GM12864 (cell line): ENCODE measurements around the gene GALNT14.

ENCODE experiments used
- DNase-seq: peaks from one replicate; pipeline ENCODE4 v3.0.0-alpha.2; 2011; ENCODE audit warnings: low read depth
- H3K4me3 ChIP-seq: 2 replicates; pipeline ENCODE4 v1.5.1; 2011; ENCODE audit warnings: mild to moderate bottlenecking, low read depth, low read length, control low read depth
- TF ChIP-seq, protein P1 (sequence below): IDR thresholded peaks from 2 replicates; pipeline ENCODE4 v1.5.1; 2011; ENCODE audit warnings: low read depth, mild to moderate bottlenecking, moderate library complexity, low read length, control low read depth, inconsistent platforms; ENCODE audit errors: missing control alignments

GALNT14 gene

GRCh38 chr2:31020713-31021112, 117.5 kb downstream of the GALNT14 start:
- TF ChIP-seq, protein P1, sequence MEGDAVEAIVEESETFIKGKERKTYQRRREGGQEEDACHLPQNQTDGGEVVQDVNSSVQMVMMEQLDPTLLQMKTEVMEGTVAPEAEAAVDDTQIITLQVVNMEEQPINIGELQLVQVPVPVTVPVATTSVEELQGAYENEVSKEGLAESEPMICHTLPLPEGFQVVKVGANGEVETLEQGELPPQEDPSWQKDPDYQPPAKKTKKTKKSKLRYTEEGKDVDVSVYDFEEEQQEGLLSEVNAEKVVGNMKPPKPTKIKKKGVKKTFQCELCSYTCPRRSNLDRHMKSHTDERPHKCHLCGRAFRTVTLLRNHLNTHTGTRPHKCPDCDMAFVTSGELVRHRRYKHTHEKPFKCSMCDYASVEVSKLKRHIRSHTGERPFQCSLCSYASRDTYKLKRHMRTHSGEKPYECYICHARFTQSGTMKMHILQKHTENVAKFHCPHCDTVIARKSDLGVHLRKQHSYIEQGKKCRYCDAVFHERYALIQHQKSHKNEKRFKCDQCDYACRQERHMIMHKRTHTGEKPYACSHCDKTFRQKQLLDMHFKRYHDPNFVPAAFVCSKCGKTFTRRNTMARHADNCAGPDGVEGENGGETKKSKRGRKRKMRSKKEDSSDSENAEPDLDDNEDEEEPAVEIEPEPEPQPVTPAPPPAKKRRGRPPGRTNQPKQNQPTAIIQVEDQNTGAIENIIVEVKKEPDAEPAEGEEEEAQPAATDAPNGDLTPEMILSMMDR = no peak
- DNase-seq = no peak
- no peak overlapping the region for H3K4me3 ChIP-seq

- no peak for DNase-seq
- no peak overlapping the region for H3K4me3 ChIP-seq
- TF ChIP-seq, protein P1 = no peak
Observed at GRCh38 chr2:31018280-31018679, 120.0 kb downstream of the GALNT14 start.

GRCh38 chr2:31016648-31017047, 121.6 kb downstream of the GALNT14 start:
- no peak overlapping the region for H3K4me3 ChIP-seq
- no peak for DNase-seq
- TF ChIP-seq, protein P1 = no peak

DNA sequence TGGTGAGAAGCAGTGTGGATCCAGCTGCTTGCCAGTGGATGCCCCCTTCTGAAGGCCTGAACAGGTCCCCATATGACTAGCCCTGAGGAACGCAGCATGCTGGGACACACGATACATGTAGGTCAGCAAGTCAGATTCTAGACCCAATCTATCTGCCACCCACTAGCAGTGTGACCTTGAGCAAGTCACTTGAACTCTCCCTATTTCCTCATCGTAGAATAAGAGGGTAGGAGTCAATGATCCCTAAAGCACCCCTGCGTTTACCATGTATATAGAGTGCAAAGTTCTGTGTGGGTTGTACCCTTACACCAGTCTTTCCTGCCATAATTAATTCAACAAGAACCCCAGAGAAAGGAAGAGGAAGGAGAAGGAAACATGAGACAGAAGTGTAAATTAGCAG, 123.7 kb downstream of the GALNT14 start:
- DNase-seq = no peak
- no peak overlapping the region for H3K4me3 ChIP-seq
- TF ChIP-seq, protein P1 = no peak

GRCh38 chr2:31013301-31013700, 124.9 kb downstream of the GALNT14 start:
- TF ChIP-seq, protein P1 = no peak
- no peak for DNase-seq
- no peak overlapping the region for H3K4me3 ChIP-seq

GRCh38 chr2:31012406-31012805, 125.8 kb downstream of the GALNT14 start:
- H3K4me3 ChIP-seq = no peak overlapping the region
- TF ChIP-seq, protein P1 = no peak
- DNase-seq = no peak

- TF ChIP-seq, protein P1 = no peak
- DNase-seq = no peak
- H3K4me3 ChIP-seq = no peak overlapping the region
Observed at GRCh38 chr2:31011587-31011986, 126.7 kb downstream of the GALNT14 start.
